Measurements from ENCODE around the gene COL24A1. TPM values are rescaled to one million over a fixed set of nuclear protein-coding genes. Genes with fewer than 3 reads are reported as not detected.

The COL24A1 gene
- total and polyA plus RNA-seq, 4 experiments from 2014 or later: 0.09 to 0.14 TPM; not detected in 2

- no peak for DNase-seq
- no peaks in the 10 kb centered on the region for H3K4me1 ChIP-seq (ENCODE audit: insufficient read depth, low read length)
- no peak overlapping the region for H3K4me3 ChIP-seq (ENCODE audit: low read length in 2 of 2)
- H3K36me3 Mint-ChIP-seq: no peaks in the 10 kb centered on the region
- peaks cover 0 to 2% of the 10 kb centered on the region in 2 donors for H3K27me3 Mint-ChIP-seq
- H3K27ac ChIP-seq (ENCODE audit: low read depth, low read length): no peak overlapping the region
- H3K27me3 ChIP-seq (ENCODE audit: insufficient read depth, low read length): no peaks in the 10 kb centered on the region
- peaks cover 0 to 3% (median 0%) of the 10 kb centered on the region in 8 donors for H3K9me3 Mint-ChIP-seq
- no peaks in the 10 kb centered on the region for H3K36me3 ChIP-seq (ENCODE audit: insufficient read depth, low read length)
- no peaks in the 10 kb centered on the region for H3K9me3 ChIP-seq (ENCODE audit: control insufficient read depth in 1 of 2, low read length in 2 of 2)
- H3K4me3 Mint-ChIP-seq: no peak overlapping the region
- ChIA-PET POLR2A (ENCODE audit: partially characterized antibody) (no interaction called here), CTCF (ENCODE audit: partially characterized antibody) (no interaction called here)
- no peak overlapping the region for H3K27ac Mint-ChIP-seq
- intact Hi-C loops (cut with micrococcal nuclease): no loop called here
- H3K4me1 Mint-ChIP-seq: no peaks in the 10 kb centered on the region
Measured at GRCh38 chr1:86194491-86195034, 38.0 kb upstream of the COL24A1 start.

GRCh38 chr1:86192417-86192816 is 35.8 kb upstream of the COL24A1 start:
- ChIA-PET CTCF (ENCODE audit: partially characterized antibody) (no interaction called here), POLR2A (ENCODE audit: partially characterized antibody) (no interaction called here)
- Mint-ChIP-seq H3K4me1 (no peaks in the 10 kb centered on the region), H3K36me3 (no peaks in the 10 kb centered on the region), H3K27me3 (peaks cover 0 to 2% of the 10 kb centered on the region in 2 donors), H3K27ac (no peak overlapping the region), H3K9me3 (peaks cover 0 to 3% (median 0%) of the 10 kb centered on the region in 8 donors), H3K4me3 (no peak overlapping the region)
- no peak for DNase-seq
- Histone ChIP-seq H3K27ac (ENCODE audit: low read depth, low read length) (no peak overlapping the region), H3K27me3 (ENCODE audit: insufficient read depth, low read length) (no peaks in the 10 kb centered on the region), H3K4me3 (ENCODE audit: low read length in 2 of 2) (no peak overlapping the region), H3K9me3 (ENCODE audit: control insufficient read depth in 1 of 2, low read length in 2 of 2) (no peaks in the 10 kb centered on the region), H3K36me3 (ENCODE audit: insufficient read depth, low read length) (no peaks in the 10 kb centered on the region), H3K4me1 (ENCODE audit: insufficient read depth, low read length) (no peaks in the 10 kb centered on the region)
- intact Hi-C loops (cut with micrococcal nuclease): no loop called here

- intact Hi-C loops (cut with micrococcal nuclease): no loop called here
- H3K9me3 Mint-ChIP-seq: peaks cover 0 to 3% (median 0%) of the 10 kb centered on the region in 8 donors
- H3K4me3 Mint-ChIP-seq: no peak overlapping the region
- DNase-seq: no peak
- no peaks in the 10 kb centered on the region for H3K9me3 ChIP-seq (ENCODE audit: control insufficient read depth in 1 of 2, low read length in 2 of 2)
- POLR2A ChIA-PET (ENCODE audit: partially characterized antibody): no interaction called here
- no peaks in the 10 kb centered on the region for H3K27me3 ChIP-seq (ENCODE audit: insufficient read depth, low read length)
- peaks cover 0 to 2% of the 10 kb centered on the region in 2 donors for H3K27me3 Mint-ChIP-seq
- CTCF ChIA-PET (ENCODE audit: partially characterized antibody): no interaction called here
- peaks cover 0 to 2% (median 0%) of the 10 kb centered on the region in 4 donors for H3K4me1 Mint-ChIP-seq
- no peak overlapping the region for H3K27ac Mint-ChIP-seq
- H3K4me3 ChIP-seq (ENCODE audit: low read length in 2 of 2): no peak overlapping the region
- H3K36me3 ChIP-seq (ENCODE audit: insufficient read depth, low read length): no peaks in the 10 kb centered on the region
- no peaks in the 10 kb centered on the region for H3K36me3 Mint-ChIP-seq
- no peak overlapping the region for H3K27ac ChIP-seq (ENCODE audit: low read depth, low read length)
- H3K4me1 ChIP-seq (ENCODE audit: insufficient read depth, low read length): no peaks in the 10 kb centered on the region
Measured at GRCh38 chr1:86191958-86192357, 35.4 kb upstream of the COL24A1 start.

- peaks cover 0 to 2% of the 10 kb centered on the region in 2 donors for H3K27me3 Mint-ChIP-seq
- H3K4me1 Mint-ChIP-seq: peaks cover 0 to 2% (median 0%) of the 10 kb centered on the region in 4 donors
- Histone ChIP-seq H3K27me3 (ENCODE audit: insufficient read depth, low read length) (no peaks in the 10 kb centered on the region), H3K27ac (ENCODE audit: low read depth, low read length) (no peak overlapping the region), H3K9me3 (ENCODE audit: control insufficient read depth in 1 of 2, low read length in 2 of 2) (no peaks in the 10 kb centered on the region), H3K4me1 (ENCODE audit: insufficient read depth, low read length) (no peaks in the 10 kb centered on the region), H3K4me3 (ENCODE audit: low read length in 2 of 2) (no peak overlapping the region), H3K36me3 (ENCODE audit: insufficient read depth, low read length) (no peaks in the 10 kb centered on the region)
- ChIA-PET POLR2A (ENCODE audit: partially characterized antibody) (no interaction called here), CTCF (ENCODE audit: partially characterized antibody) (no interaction called here)
- no peak overlapping the region for H3K4me3 Mint-ChIP-seq
- H3K9me3 Mint-ChIP-seq: peaks cover 0 to 3% (median 0%) of the 10 kb centered on the region in 8 donors
- no peak overlapping the region for H3K27ac Mint-ChIP-seq
- no peaks in the 10 kb centered on the region for H3K36me3 Mint-ChIP-seq
- intact Hi-C loops (cut with micrococcal nuclease): no loop called here
- DNase-seq: no peak
Measured at GRCh38 chr1:86190873-86191272, 34.3 kb upstream of the COL24A1 start.

GRCh38 chr1:86184426-86184825 is 27.9 kb upstream of the COL24A1 start:
- no peak for DNase-seq
- CTCF ChIA-PET (ENCODE audit: partially characterized antibody): no interaction called here
- no peak overlapping the region for H3K27ac Mint-ChIP-seq
- H3K9me3 ChIP-seq (ENCODE audit: control insufficient read depth in 1 of 2, low read length in 2 of 2): no peaks in the 10 kb centered on the region
- no peaks in the 10 kb centered on the region for H3K36me3 Mint-ChIP-seq
- H3K27me3 ChIP-seq (ENCODE audit: insufficient read depth, low read length): no peaks in the 10 kb centered on the region
- intact Hi-C loops (cut with micrococcal nuclease): no loop called here
- H3K4me1 ChIP-seq (ENCODE audit: insufficient read depth, low read length): no peaks in the 10 kb centered on the region
- no peak overlapping the region for H3K4me3 Mint-ChIP-seq
- H3K4me3 ChIP-seq (ENCODE audit: low read length in 2 of 2): no peak overlapping the region
- peaks cover 0 to 13% (median 4%) of the 10 kb centered on the region in 8 donors for H3K9me3 Mint-ChIP-seq
- POLR2A ChIA-PET (ENCODE audit: partially characterized antibody): no interaction called here
- H3K27me3 Mint-ChIP-seq: no peaks in the 10 kb centered on the region
- H3K36me3 ChIP-seq (ENCODE audit: insufficient read depth, low read length): no peaks in the 10 kb centered on the region
- peaks cover 0 to 2% (median 0%) of the 10 kb centered on the region in 4 donors for H3K4me1 Mint-ChIP-seq
- no peak overlapping the region for H3K27ac ChIP-seq (ENCODE audit: low read depth, low read length)

- ChIA-PET POLR2A (ENCODE audit: partially characterized antibody) (no interaction called here), CTCF (ENCODE audit: partially characterized antibody) (no interaction called here)
- no peak overlapping the region for H3K4me3 ChIP-seq (ENCODE audit: low read length in 2 of 2)
- H3K27ac ChIP-seq (ENCODE audit: low read depth, low read length): no peak overlapping the region
- no peaks in the 10 kb centered on the region for H3K27me3 Mint-ChIP-seq
- H3K4me1 Mint-ChIP-seq: peaks cover 0 to 2% (median 0%) of the 10 kb centered on the region in 4 donors
- no peaks in the 10 kb centered on the region for H3K36me3 Mint-ChIP-seq
- H3K36me3 ChIP-seq (ENCODE audit: insufficient read depth, low read length): no peaks in the 10 kb centered on the region
- no peak overlapping the region for H3K4me3 Mint-ChIP-seq
- intact Hi-C loops (cut with micrococcal nuclease): no loop called here
- no peak overlapping the region for H3K27ac Mint-ChIP-seq
- no peaks in the 10 kb centered on the region for H3K4me1 ChIP-seq (ENCODE audit: insufficient read depth, low read length)
- DNase-seq: no peak
- peaks cover 0 to 13% (median 4%) of the 10 kb centered on the region in 8 donors for H3K9me3 Mint-ChIP-seq
- no peaks in the 10 kb centered on the region for H3K9me3 ChIP-seq (ENCODE audit: control insufficient read depth in 1 of 2, low read length in 2 of 2)
- no peaks in the 10 kb centered on the region for H3K27me3 ChIP-seq (ENCODE audit: insufficient read depth, low read length)
Measured at GRCh38 chr1:86183810-86184209, 27.2 kb upstream of the COL24A1 start.

GRCh38 chr1:86176226-86176625 is 19.7 kb upstream of the COL24A1 start:
- Mint-ChIP-seq H3K36me3 (no peaks in the 10 kb centered on the region), H3K27me3 (no peaks in the 10 kb centered on the region), H3K4me3 (no peak overlapping the region), H3K27ac (no peak overlapping the region), H3K9me3 (peaks cover 0 to 7% (median 3%) of the 10 kb centered on the region in 8 donors), H3K4me1 (no peaks in the 10 kb centered on the region)
- DNase-seq: no peak
- Histone ChIP-seq H3K4me1 (ENCODE audit: insufficient read depth, low read length) (no peaks in the 10 kb centered on the region), H3K9me3 (ENCODE audit: control insufficient read depth in 1 of 2, low read length in 2 of 2) (no peaks in the 10 kb centered on the region), H3K27ac (ENCODE audit: low read depth, low read length) (no peak overlapping the region), H3K27me3 (ENCODE audit: insufficient read depth, low read length) (no peaks in the 10 kb centered on the region), H3K36me3 (ENCODE audit: insufficient read depth, low read length) (no peaks in the 10 kb centered on the region), H3K4me3 (ENCODE audit: low read length in 2 of 2) (no peak overlapping the region)
- POLR2A ChIA-PET (ENCODE audit: partially characterized antibody): no interaction called here
- CTCF ChIA-PET (ENCODE audit: partially characterized antibody): no interaction called here
- intact Hi-C loops (cut with micrococcal nuclease): no loop called here

- Histone ChIP-seq H3K4me3 (ENCODE audit: low read length in 2 of 2) (no peak overlapping the region), H3K36me3 (ENCODE audit: insufficient read depth, low read length) (no peaks in the 10 kb centered on the region), H3K27me3 (ENCODE audit: insufficient read depth, low read length) (no peaks in the 10 kb centered on the region), H3K27ac (ENCODE audit: low read depth, low read length) (no peak overlapping the region), H3K9me3 (ENCODE audit: control insufficient read depth in 1 of 2, low read length in 2 of 2) (no peaks in the 10 kb centered on the region), H3K4me1 (ENCODE audit: insufficient read depth, low read length) (no peaks in the 10 kb centered on the region)
- POLR2A ChIA-PET (ENCODE audit: partially characterized antibody): no interaction called here
- intact Hi-C loops (cut with micrococcal nuclease): no loop called here
- Mint-ChIP-seq H3K36me3 (no peaks in the 10 kb centered on the region), H3K27ac (no peak overlapping the region), H3K27me3 (no peaks in the 10 kb centered on the region), H3K4me3 (no peak overlapping the region), H3K4me1 (no peaks in the 10 kb centered on the region), H3K9me3 (peaks cover 0 to 7% (median 3%) of the 10 kb centered on the region in 8 donors)
- DNase-seq: no peak
- CTCF ChIA-PET (ENCODE audit: partially characterized antibody): no interaction called here
Measured at GRCh38 chr1:86175756-86176155, 19.2 kb upstream of the COL24A1 start.

Data from CD4-positive, alpha-beta memory T cell (primary cell).